HCT116 (cell line): ENCODE results near the gene BAX. TPM values are rescaled to one million over a fixed set of nuclear protein-coding genes. Genes with fewer than 3 reads are reported as not detected.

Experiments used
- ATAC-seq: fragments of 200-7000 bp; cut with Tn5 transposase; 2 replicates; pipeline ENCODE4 v1.9.1; 2020; ENCODE audit warnings: mild to moderate bottlenecking, moderate library complexity
- BruUV-seq: library from RNA; stranded (reverse); fragments of 400-500 nt; replicated peaks from 2 replicates; lab custom pipeline; 2021; lab: Mats Ljungman, UMichigan
- CTCF ChIA-PET: fragments of 300-600 bp; sonication (Branson Sonifier 250); formaldehyde crosslinking; loops from one replicate; lab custom pipeline; 2021; ENCODE audit warnings: antibody characterized with exemption; lab: Charles Lee
- POLR2A ChIA-PET: fragments of 300-600, 350-600 bp; sonication (Branson Sonifier 250); formaldehyde crosslinking; loops from one replicate; lab custom pipeline; 2021; ENCODE audit warnings: antibody characterized with exemption; lab: Charles Lee
- RAD21 ChIA-PET, 2 experiments: fragments of 300-600 bp; sonication (Branson Sonifier 250); formaldehyde crosslinking; loops; one replicate each; lab custom pipeline; 2023; ENCODE audit warnings: low total read pairs in 2 of 2; ENCODE audit not compliant: uncharacterized antibody in 2 of 2, unreplicated experiment in 2 of 2, low non-redundant PET in 1 of 2; lab: Charles Lee
- DNase-seq: peaks from one replicate; pipeline ENCODE4 v3.0.0-alpha.2; 2010; ENCODE audit warnings: low read depth, low spot score
- H2AFZ ChIP-seq: fragments of 200-600 bp; shearing (Covaris generic), sonication (generic); 2 replicates; pipeline ENCODE4 v1.6.1; 2017; ENCODE audit warnings: low read depth, mixed run types, mixed read lengths, antibody characterized with exemption, low read length; ENCODE audit not compliant: poor library complexity, severe bottlenecking
- H3K27ac ChIP-seq: 2 replicates; pipeline ENCODE4 v1.5.1; 2012; ENCODE audit warnings: low read depth, low read length
- H3K27me3 ChIP-seq: fragments of 200-600 bp; sonication (generic); 2 replicates; pipeline ENCODE4 v1.6.1; 2016; ENCODE audit warnings: mixed run types, low read length, mixed read lengths; ENCODE audit not compliant: insufficient read depth
- H3K36me3 ChIP-seq, 2 experiments: fragments of 200-500 bp in 1 of 2; fragments of 200-600 bp in 1 of 2; sonication (Bioruptor generic) in 1 of 2; sonication (generic) in 1 of 2; 2 replicates each; pipeline versions ENCODE4 v1.5.1 to v1.6.1; 2014 to 2016; ENCODE audit warnings: low read length in 2 of 2, inconsistent platforms in 1 of 2, mixed read lengths in 1 of 2, mixed run types in 1 of 2; ENCODE audit not compliant: insufficient read depth in 2 of 2, control insufficient read depth in 1 of 2
- H3K4me1 ChIP-seq, 2 experiments: fragments of 200-600 bp in 1 of 2; sonication (generic) in 1 of 2; 2 replicates each; pipeline versions ENCODE4 v1.5.1 to v1.6.1; 2012 to 2017; ENCODE audit warnings: low read length in 2 of 2, inconsistent platforms in 1 of 2, mild to moderate bottlenecking in 1 of 2, mixed read lengths in 1 of 2, mixed run types in 1 of 2, moderate library complexity in 1 of 2; ENCODE audit not compliant: insufficient read depth in 2 of 2, control insufficient read depth in 1 of 2
- H3K4me2 ChIP-seq: fragments of 200-600 bp; sonication (generic); 2 replicates; pipeline ENCODE4 v1.6.1; 2017; ENCODE audit warnings: mixed run types, low read length, mixed read lengths
- H3K4me3 ChIP-seq, 2 experiments: fragments of 200-600 bp in 1 of 2; sonication (generic) in 1 of 2; replicated peaks in 1 of 2; 2 replicates each; pipeline ENCODE4 v1.5.1; 2011 to 2016; ENCODE audit warnings: low read length in 2 of 2, control low read depth in 1 of 2, low read depth in 1 of 2, mild to moderate bottlenecking in 1 of 2, mixed read lengths in 1 of 2, mixed run types in 1 of 2
- H3K79me2 ChIP-seq: fragments of 200-600 bp; sonication (generic); 2 replicates; pipeline ENCODE4 v1.6.1; 2017; ENCODE audit warnings: mild to moderate bottlenecking, mixed run types, low read length, moderate library complexity, mixed read lengths; ENCODE audit not compliant: insufficient read depth
- H3K9ac ChIP-seq: fragments of 200-600 bp; sonication (generic); 2 replicates; pipeline ENCODE4 v1.6.1; 2016; ENCODE audit warnings: low read length, mixed read lengths
- H3K9me2 ChIP-seq: fragments of 200-600 bp; sonication (generic), shearing (Covaris generic); 2 replicates; pipeline ENCODE4 v1.6.1; 2017; ENCODE audit warnings: mixed run types, mild to moderate bottlenecking, moderate library complexity; ENCODE audit not compliant: insufficient read depth
- H3K9me3 ChIP-seq, 2 experiments: fragments of 200-500 bp in 1 of 2; fragments of 200-600 bp in 1 of 2; sonication (Bioruptor generic) in 1 of 2; sonication (generic) in 1 of 2; 2 replicates each; pipeline ENCODE4 v1.6.1; 2014 to 2017; ENCODE audit warnings: low read length in 2 of 2, mixed read lengths in 2 of 2, inconsistent platforms in 1 of 2, low read depth in 1 of 2, mild to moderate bottlenecking in 1 of 2, mixed run types in 1 of 2, moderate library complexity in 1 of 2; ENCODE audit not compliant: control insufficient read depth in 1 of 2, insufficient read depth in 1 of 2
- H4K20me1 ChIP-seq: fragments of 200-600 bp; sonication (generic), shearing (Covaris generic); 2 replicates; pipeline ENCODE4 v1.6.1; 2017; ENCODE audit warnings: mixed run types, mild to moderate bottlenecking, moderate library complexity; ENCODE audit not compliant: insufficient read depth
- ATF3 ChIP-seq: IDR thresholded peaks from 2 replicates; pipeline ENCODE4 v1.6.1; 2012
- CTCF ChIP-seq, 3 experiments: fragments of 200-600 bp in 1 of 3; sonication (generic) in 1 of 3; IDR thresholded peaks in 2 of 3; conservative IDR thresholded peaks in 1 of 3; 2 replicates each; pipeline ENCODE4 v1.5.1; 2012 to 2017; ENCODE audit warnings: low read depth in 2 of 3, low read length in 2 of 3, antibody characterized with exemption in 1 of 3, borderline replicate concordance in 1 of 3, control low read depth in 1 of 3, mild to moderate bottlenecking in 1 of 3, mixed read lengths in 1 of 3, mixed run types in 1 of 3, moderate library complexity in 1 of 3; ENCODE audit not compliant: insufficient read depth in 1 of 3
- SIN3A ChIP-seq: IDR thresholded peaks from 2 replicates; pipeline ENCODE4 v1.6.1; 2012; ENCODE audit warnings: low read depth
- ZNF274 ChIP-seq: fragments of 200-500 bp; sonication (Bioruptor generic); IDR thresholded peaks from 2 replicates; pipeline ENCODE4 v1.6.1; 2014; ENCODE audit warnings: mild to moderate bottlenecking, low read depth, low read length, inconsistent platforms
- intact Hi-C: fragments of 100-400 bp; cut with micrococcal nuclease; formaldehyde crosslinking; loops from 2 replicates; pipeline ENCODE4 v1.10.0; 2022
- total RNA-seq: library from RNA; stranded (reverse); gene quantifications from one replicate; pipeline ENCODE4 v1.2.1, GENCODE V29; 2021; ENCODE audit not compliant: unreplicated experiment

The BAX gene
- total RNA-seq, 1 experiment from 2014 or later, result 96.4 TPM

- Histone ChIP-seq H3K9ac (no peak overlapping the region), H4K20me1 (no peaks in the 10 kb centered on the region), H3K79me2 (peaks cover 37% of the 10 kb centered on the region), H3K4me3 (no peak overlapping the region), H3K9me2 (no peaks in the 10 kb centered on the region), H3K4me1 (no peaks in the 10 kb centered on the region), H3K27ac (no peak overlapping the region), H3K9me3 (no peaks in the 10 kb centered on the region), H2AFZ (no peak overlapping the region), H3K36me3 (peaks cover 38 to 65% of the 10 kb centered on the region in 2 experiments; a peak in 3 of 4 replicates), H3K27me3 (no peaks in the 10 kb centered on the region), H3K4me2 (no peak overlapping the region)
- DNase-seq (no peak), ATAC-seq (no peak)
- TF ChIP-seq SIN3A, result no peak
- ChIA-PET CTCF (interaction anchor here (0.8 to 1.4 kb wide), 2 partner anchors 11 to 13 kb away, joined by 3 to 4 read pairs; partner anchors contain the start of genes GYS1 and RUVBL2), RAD21 (no interaction called here), POLR2A (interaction anchor here (1.2 kb wide), 1 partner anchor 15 kb away, joined by 3 read pairs; no protein-coding TSS in a partner anchor)
- intact Hi-C loops, result no loop called here
- BruUV-seq, result no TSS peak
These were observed 49.5 kb downstream of the BAX start for GRCh38 chr19:49004133-49004532.

GRCh38 chr19:49004964-49005614, 50.4 kb downstream of the BAX start:
- ChIA-PET RAD21 (no interaction called here), POLR2A (no interaction called here), CTCF (no interaction called here)
- no peak overlapping the region for H3K4me3 ChIP-seq
- H3K9me3 ChIP-seq, result no peaks in the 10 kb centered on the region
- no peaks in the 10 kb centered on the region for H3K27me3 ChIP-seq
- BruUV-seq, result TSS peak; percentile 32
- peaks cover 27% of the 10 kb centered on the region for H3K79me2 ChIP-seq
- H3K9ac ChIP-seq, result no peak overlapping the region
- DNase-seq (no peak), ATAC-seq (no peak)
- H3K9me2 ChIP-seq, result no peaks in the 10 kb centered on the region
- peaks cover 45 to 63% of the 10 kb centered on the region in 2 experiments; a peak in 3 of 4 replicates for H3K36me3 ChIP-seq
- H3K4me1 ChIP-seq, result no peaks in the 10 kb centered on the region
- no peaks in the 10 kb centered on the region for H4K20me1 ChIP-seq
- no peak overlapping the region for H3K27ac ChIP-seq
- H2AFZ ChIP-seq, result no peak overlapping the region
- TF ChIP-seq ZNF274, result no peak
- TF ChIP-seq ATF3, result no peak
- TF ChIP-seq CTCF (IDR thresholded peaks at IDR 0.05 in 2 of 3, conservative IDR thresholded peaks at IDR 0.05 in 1 of 3; ENCODE audit: borderline replicate concordance in 1 of 3, insufficient read depth in 1 of 3, low read depth in 2 of 3, low read length in 2 of 3), result no peak
- intact Hi-C loops, result no loop called here
- no peak overlapping the region for H3K4me2 ChIP-seq
